ENCODE data around the gene SETD6. TPM values are rescaled to one million over a fixed set of nuclear protein-coding genes. Genes with fewer than 3 reads are reported as not detected.

SETD6 gene
- total and polyA plus RNA-seq, 3 donors from 2014 or later = 21.6 to 77.5 (median 71.2) TPM

DNA sequence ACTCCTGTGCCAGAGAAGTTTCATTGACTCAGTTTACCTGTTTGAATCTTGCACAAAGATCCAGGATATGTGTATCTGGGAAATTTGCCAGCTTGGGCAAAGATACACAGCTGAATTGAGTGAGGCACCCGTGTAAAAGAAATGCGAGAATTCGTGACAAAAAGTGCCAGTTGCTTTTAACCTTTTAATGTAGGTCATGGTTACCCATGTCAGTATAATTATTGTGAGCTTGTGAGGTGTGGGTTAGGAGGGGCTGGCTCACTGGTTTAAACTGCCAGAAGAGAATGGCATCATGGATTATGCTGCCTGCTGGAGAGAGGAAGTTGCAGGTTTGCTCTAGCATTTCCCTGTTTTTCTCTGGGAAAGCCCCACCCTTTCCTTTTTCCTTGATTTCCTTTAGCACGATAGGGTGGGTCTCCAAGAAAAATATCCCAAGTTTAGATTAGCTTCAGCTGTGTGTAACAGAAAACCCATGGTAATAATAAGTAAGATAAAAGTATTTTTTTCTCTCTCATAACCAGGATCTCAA lies 40.2 kb upstream of the SETD6 start:
- H3K4me1 ChIP-seq = peaks cover 16% of the 10 kb centered on the region
- no peak for DNase-seq
- no peaks in the 10 kb centered on the region for H3K9me3 ChIP-seq
- no peaks in the 10 kb centered on the region for H3K27me3 ChIP-seq
- peak overlapping the region in 1 of 2 donors; percentile 36 for H3K27ac ChIP-seq
- H3K4me3 ChIP-seq = no peak overlapping the region
- intact Hi-C loops (cut with DNase I; ENCODE audit: low total_unique reads) = no loop called here
- no peak for TF ChIP-seq POLR2A (IDR thresholded peaks at IDR 0.05)
- TF ChIP-seq, protein P1, sequence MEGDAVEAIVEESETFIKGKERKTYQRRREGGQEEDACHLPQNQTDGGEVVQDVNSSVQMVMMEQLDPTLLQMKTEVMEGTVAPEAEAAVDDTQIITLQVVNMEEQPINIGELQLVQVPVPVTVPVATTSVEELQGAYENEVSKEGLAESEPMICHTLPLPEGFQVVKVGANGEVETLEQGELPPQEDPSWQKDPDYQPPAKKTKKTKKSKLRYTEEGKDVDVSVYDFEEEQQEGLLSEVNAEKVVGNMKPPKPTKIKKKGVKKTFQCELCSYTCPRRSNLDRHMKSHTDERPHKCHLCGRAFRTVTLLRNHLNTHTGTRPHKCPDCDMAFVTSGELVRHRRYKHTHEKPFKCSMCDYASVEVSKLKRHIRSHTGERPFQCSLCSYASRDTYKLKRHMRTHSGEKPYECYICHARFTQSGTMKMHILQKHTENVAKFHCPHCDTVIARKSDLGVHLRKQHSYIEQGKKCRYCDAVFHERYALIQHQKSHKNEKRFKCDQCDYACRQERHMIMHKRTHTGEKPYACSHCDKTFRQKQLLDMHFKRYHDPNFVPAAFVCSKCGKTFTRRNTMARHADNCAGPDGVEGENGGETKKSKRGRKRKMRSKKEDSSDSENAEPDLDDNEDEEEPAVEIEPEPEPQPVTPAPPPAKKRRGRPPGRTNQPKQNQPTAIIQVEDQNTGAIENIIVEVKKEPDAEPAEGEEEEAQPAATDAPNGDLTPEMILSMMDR (IDR thresholded peaks at IDR 0.05) = no peak
- no peaks in the 10 kb centered on the region for H3K36me3 ChIP-seq (ENCODE audit: low read depth, missing control alignments)
- whole genome bisulfite sequencing, 2 donors = 59 to 63% methylated on average over 4 of the region's 4 CpGs

DNA sequence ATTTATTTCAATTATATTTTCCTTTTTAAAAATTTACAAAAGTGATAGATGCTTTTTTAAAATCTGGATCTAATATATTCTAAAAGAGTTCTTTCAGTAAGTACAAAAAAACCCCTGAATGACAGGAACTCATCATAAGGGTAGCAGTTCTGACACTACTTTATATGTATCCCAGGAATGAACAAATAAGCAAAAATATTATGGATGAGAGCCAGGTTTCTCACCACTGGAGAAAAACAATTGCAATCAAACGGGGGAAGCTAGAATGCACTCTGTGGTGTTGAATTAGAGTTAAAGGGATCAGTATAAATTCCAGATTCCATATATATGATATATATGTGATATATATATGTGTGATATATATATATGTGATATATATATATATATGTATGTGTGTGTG lies 38.5 kb upstream of the SETD6 start:
- H3K27ac ChIP-seq = peak overlapping the region in 1 of 2 donors; percentile 37
- intact Hi-C loops (cut with DNase I; ENCODE audit: low total_unique reads) = no loop called here
- H3K4me1 ChIP-seq = peaks cover 18% of the 10 kb centered on the region
- H3K27me3 ChIP-seq = no peaks in the 10 kb centered on the region
- DNase-seq = no peak
- TF ChIP-seq POLR2A (IDR thresholded peaks at IDR 0.05) = no peak
- TF ChIP-seq, protein P1 (IDR thresholded peaks at IDR 0.05) = no peak
- H3K36me3 ChIP-seq (ENCODE audit: low read depth, missing control alignments) = no peaks in the 10 kb centered on the region
- no peaks in the 10 kb centered on the region for H3K9me3 ChIP-seq
- WGBS, 2 donors = 17 to 44% methylated on average over 1 of the region's 1 CpG
- no peak overlapping the region for H3K4me3 ChIP-seq

DNA sequence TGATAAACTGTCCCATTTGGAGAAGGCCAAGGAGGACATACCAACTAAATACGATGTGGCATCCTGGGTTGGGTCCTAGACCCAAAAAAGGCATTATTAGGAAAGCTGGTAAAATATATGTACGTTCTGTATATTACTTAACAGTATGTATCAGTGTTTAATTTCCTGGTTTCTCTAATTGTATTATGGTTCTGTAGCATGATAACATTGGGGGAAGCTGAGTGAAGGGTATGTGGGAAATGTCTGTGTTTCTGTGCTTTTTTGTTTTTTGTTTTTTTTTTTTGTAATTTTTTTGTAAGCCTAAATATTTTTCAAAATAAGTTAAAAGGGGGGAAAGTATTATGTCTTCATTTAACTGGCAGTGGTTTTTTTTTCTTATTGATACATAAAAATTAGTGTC lies 36.9 kb upstream of the SETD6 start:
- no peaks in the 10 kb centered on the region for H3K36me3 ChIP-seq (ENCODE audit: low read depth, missing control alignments)
- DNase-seq = no peak
- H3K9me3 ChIP-seq = no peaks in the 10 kb centered on the region
- 89 to 92% methylated on average over 2 of the region's 2 CpGs for WGBS, 2 donors
- peaks cover 13% of the 10 kb centered on the region for H3K4me1 ChIP-seq
- H3K27me3 ChIP-seq = no peaks in the 10 kb centered on the region
- intact Hi-C loops (cut with DNase I; ENCODE audit: low total_unique reads) = no loop called here
- peak overlapping the region; percentile 37 to 48 for H3K27ac ChIP-seq
- H3K4me3 ChIP-seq = no peak overlapping the region
- no peak for TF ChIP-seq POLR2A (IDR thresholded peaks at IDR 0.05)

DNA sequence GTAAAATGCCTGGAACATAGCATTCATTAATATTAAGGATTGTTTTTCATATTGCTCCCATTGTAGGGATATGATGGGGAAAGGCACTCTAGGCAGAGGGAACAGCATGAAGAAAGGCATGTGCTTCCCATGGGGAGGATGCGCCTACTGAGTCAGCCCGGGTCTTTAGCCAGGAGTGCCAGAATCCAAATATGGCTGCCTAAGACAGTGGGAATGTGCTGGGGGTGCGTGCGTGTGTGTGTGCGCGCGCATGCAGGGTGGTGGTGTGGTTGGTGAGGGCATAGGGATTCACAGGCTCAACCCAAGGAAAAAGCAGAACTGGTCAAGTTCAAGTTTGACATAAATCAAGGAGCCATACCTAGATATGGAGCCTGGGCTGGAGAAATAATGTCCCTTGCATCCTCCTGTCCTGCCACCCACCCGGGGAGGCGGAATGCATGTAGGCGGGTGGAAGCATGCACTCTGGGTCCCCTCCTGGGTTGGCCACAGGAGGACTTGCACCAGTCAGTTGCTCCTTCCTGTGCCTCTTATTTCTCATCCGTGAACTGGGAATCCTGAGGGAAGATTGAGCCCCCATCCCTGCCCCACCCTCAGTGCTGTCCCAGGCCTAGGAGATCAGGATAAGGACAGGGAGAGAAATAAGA lies 34.0 kb upstream of the SETD6 start:
- no peaks in the 10 kb centered on the region for H3K9me3 ChIP-seq
- DNase-seq = no peak
- intact Hi-C loops (cut with DNase I; ENCODE audit: low total_unique reads) = no loop called here
- 92 to 100% methylated on average over 6 to 11 of the region's 11 CpGs for WGBS, 2 donors
- H3K27me3 ChIP-seq = no peaks in the 10 kb centered on the region
- H3K4me1 ChIP-seq = peaks cover 10% of the 10 kb centered on the region
- no peak overlapping the region for H3K27ac ChIP-seq
- no peak overlapping the region for H3K4me3 ChIP-seq
- H3K36me3 ChIP-seq (ENCODE audit: low read depth, missing control alignments) = no peaks in the 10 kb centered on the region
- TF ChIP-seq POLR2A (IDR thresholded peaks at IDR 0.05) = no peak
- TF ChIP-seq, protein P1 (IDR thresholded peaks at IDR 0.05) = no peak

DNA sequence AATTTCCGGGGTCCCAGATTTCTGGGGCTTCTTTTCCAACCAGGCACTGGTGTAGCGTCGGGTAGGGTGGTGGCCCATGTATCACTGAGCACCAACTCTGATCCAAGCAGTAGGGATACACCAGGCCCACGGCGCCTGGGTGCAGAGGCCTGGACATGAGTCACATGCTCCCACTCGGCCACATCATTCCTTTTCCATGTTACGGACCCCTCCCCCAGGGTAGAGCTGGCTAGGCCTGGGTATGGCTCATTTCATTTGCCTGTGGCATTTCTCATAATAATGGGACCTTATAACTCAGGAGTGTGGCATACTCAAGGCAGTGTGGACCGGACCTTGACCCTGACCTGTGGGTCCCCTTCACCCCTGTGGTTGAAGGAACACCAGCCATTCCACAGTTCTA lies 33.4 kb upstream of the SETD6 start:
- 80 to 86% methylated on average over 8 of the region's 8 CpGs for WGBS, 2 donors
- no peak for TF ChIP-seq POLR2A (IDR thresholded peaks at IDR 0.05)

More for the DNA sequence above, 33.4 kb upstream of the SETD6 start:
- H3K27me3 ChIP-seq = no peaks in the 10 kb centered on the region
- H3K27ac ChIP-seq = no peak overlapping the region
- no peak overlapping the region for H3K4me3 ChIP-seq
- DNase-seq = no peak
- intact Hi-C loops (cut with DNase I; ENCODE audit: low total_unique reads) = no loop called here
- no peaks in the 10 kb centered on the region for H3K36me3 ChIP-seq (ENCODE audit: low read depth, missing control alignments)
- no peaks in the 10 kb centered on the region for H3K9me3 ChIP-seq
- peaks cover 12% of the 10 kb centered on the region for H3K4me1 ChIP-seq

Data from testis (tissue), 3 donors.